ENCODE measurements around the gene SIK3.

DNA sequence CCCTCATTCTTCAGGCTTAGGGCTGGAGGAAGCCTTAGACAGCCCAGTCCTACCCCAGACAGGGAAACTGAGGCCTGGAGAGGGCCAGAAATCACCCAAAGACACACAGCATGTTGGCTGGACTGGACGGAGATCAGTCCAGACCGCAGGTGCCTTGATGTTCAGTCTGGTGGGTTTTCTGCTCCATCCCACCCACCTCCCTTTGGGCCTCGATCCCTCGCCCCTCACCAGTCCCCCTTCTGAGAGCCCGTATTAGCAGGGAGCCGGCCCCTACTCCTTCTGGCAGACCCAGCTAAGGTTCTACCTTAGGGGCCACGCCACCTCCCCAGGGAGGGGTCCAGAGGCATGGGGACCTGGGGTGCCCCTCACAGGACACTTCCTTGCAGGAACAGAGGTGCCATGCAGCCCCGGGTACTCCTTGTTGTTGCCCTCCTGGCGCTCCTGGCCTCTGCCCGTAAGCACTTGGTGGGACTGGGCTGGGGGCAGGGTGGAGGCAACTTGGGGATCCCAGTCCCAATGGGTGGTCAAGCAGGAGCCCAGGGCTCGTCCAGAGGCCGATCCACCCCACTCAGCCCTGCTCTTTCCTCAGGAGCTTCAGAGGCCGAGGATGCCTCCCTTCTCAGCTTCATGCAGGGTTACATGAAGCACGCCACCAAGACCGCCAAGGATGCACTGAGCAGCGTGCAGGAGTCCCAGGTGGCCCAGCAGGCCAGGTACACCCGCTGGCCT is 267.9 kb downstream of the SIK3 start:
- TF ChIP-seq, protein P1, sequence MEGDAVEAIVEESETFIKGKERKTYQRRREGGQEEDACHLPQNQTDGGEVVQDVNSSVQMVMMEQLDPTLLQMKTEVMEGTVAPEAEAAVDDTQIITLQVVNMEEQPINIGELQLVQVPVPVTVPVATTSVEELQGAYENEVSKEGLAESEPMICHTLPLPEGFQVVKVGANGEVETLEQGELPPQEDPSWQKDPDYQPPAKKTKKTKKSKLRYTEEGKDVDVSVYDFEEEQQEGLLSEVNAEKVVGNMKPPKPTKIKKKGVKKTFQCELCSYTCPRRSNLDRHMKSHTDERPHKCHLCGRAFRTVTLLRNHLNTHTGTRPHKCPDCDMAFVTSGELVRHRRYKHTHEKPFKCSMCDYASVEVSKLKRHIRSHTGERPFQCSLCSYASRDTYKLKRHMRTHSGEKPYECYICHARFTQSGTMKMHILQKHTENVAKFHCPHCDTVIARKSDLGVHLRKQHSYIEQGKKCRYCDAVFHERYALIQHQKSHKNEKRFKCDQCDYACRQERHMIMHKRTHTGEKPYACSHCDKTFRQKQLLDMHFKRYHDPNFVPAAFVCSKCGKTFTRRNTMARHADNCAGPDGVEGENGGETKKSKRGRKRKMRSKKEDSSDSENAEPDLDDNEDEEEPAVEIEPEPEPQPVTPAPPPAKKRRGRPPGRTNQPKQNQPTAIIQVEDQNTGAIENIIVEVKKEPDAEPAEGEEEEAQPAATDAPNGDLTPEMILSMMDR (IDR thresholded peaks at IDR 0.05), result no peak
- TF ChIP-seq, protein P2, sequence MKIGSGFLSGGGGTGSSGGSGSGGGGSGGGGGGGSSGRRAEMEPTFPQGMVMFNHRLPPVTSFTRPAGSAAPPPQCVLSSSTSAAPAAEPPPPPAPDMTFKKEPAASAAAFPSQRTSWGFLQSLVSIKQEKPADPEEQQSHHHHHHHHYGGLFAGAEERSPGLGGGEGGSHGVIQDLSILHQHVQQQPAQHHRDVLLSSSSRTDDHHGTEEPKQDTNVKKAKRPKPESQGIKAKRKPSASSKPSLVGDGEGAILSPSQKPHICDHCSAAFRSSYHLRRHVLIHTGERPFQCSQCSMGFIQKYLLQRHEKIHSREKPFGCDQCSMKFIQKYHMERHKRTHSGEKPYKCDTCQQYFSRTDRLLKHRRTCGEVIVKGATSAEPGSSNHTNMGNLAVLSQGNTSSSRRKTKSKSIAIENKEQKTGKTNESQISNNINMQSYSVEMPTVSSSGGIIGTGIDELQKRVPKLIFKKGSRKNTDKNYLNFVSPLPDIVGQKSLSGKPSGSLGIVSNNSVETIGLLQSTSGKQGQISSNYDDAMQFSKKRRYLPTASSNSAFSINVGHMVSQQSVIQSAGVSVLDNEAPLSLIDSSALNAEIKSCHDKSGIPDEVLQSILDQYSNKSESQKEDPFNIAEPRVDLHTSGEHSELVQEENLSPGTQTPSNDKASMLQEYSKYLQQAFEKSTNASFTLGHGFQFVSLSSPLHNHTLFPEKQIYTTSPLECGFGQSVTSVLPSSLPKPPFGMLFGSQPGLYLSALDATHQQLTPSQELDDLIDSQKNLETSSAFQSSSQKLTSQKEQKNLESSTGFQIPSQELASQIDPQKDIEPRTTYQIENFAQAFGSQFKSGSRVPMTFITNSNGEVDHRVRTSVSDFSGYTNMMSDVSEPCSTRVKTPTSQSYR (CRISPR knock-in tag; IDR thresholded peaks at IDR 0.05), result no peak
- TF ChIP-seq, protein P3, sequence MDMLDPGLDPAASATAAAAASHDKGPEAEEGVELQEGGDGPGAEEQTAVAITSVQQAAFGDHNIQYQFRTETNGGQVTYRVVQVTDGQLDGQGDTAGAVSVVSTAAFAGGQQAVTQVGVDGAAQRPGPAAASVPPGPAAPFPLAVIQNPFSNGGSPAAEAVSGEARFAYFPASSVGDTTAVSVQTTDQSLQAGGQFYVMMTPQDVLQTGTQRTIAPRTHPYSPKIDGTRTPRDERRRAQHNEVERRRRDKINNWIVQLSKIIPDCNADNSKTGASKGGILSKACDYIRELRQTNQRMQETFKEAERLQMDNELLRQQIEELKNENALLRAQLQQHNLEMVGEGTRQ (CRISPR knock-in tag; IDR thresholded peaks at IDR 0.05), result no peak
- TF ChIP-seq ETV6 (CRISPR knock-in tag; IDR thresholded peaks at IDR 0.05), result no peak

Measured in WTC11 (cell line).